Measurements from ENCODE around the gene SCYGR2. TPM values are rescaled to one million over a fixed set of nuclear protein-coding genes. Genes with fewer than 3 reads are reported as not detected.

Gene SCYGR2
- polyA plus RNA-seq, 1 of the 3 experiments (the other 2 are of a cell fraction) = not detected

GRCh38 chr2:227625420-227625819 is 26.7 kb downstream of the SCYGR2 start:
- POLR2A ChIA-PET = no interaction called here
- H3K4me1 ChIP-seq (ENCODE audit: control insufficient read depth in 1 of 2, insufficient read depth in 2 of 2, low read depth in 1 of 2, low read length in 1 of 2) = peaks cover 0 to 5% of the 10 kb centered on the region in 2 experiments; a peak in 1 of 4 replicates
- CTCF ChIA-PET = no interaction called here
- no peaks in the 10 kb centered on the region for H3F3A ChIP-seq (replicated peaks; ENCODE audit: insufficient read depth)
- TF ChIP-seq RFX5 (IDR thresholded peaks at IDR 0.05; ENCODE audit: low read length) (no peak), CHD2 (IDR thresholded peaks at IDR 0.05; ENCODE audit: low read length, partially characterized antibody) (no peak), TEAD4 (IDR thresholded peaks at IDR 0.05; ENCODE audit: borderline replicate concordance, insufficient read depth) (no peak), JUND (IDR thresholded peaks at IDR 0.05) (no peak), NRF1 (IDR thresholded peaks at IDR 0.05; ENCODE audit: low read depth, low read length) (no peak), FOXM1 (IDR thresholded peaks at IDR 0.05; ENCODE audit: low read depth) (no peak), IRF3 (IDR thresholded peaks at IDR 0.05; ENCODE audit: low read depth, low read length) (no peak), MAX (IDR thresholded peaks at IDR 0.05; ENCODE audit: low read depth) (no peak), SIN3A (IDR thresholded peaks at IDR 0.05; ENCODE audit: borderline replicate concordance, low read depth, low read length) (no peak), RCOR1 (IDR thresholded peaks at IDR 0.05; ENCODE audit: low read length) (no peak), TAF1 (IDR thresholded peaks at IDR 0.05; ENCODE audit: borderline replicate concordance, low read depth, low read length) (no peak), GATA2 (CRISPR knock-in tag; IDR thresholded peaks at IDR 0.05) (no peak), FOXJ3 (CRISPR knock-in tag; IDR thresholded peaks at IDR 0.05) (no peak), RAD21 (IDR thresholded peaks at IDR 0.05; ENCODE audit: low read length) (no peak), EZH2phosphoT487 (IDR thresholded peaks at IDR 0.05; ENCODE audit: borderline replicate concordance, low read depth) (no peak), YY1 (IDR thresholded peaks at IDR 0.05; ENCODE audit: low read depth) (no peak), CTCF (IDR thresholded peaks at IDR 0.05) (no peak), MXI1 (IDR thresholded peaks at IDR 0.05; ENCODE audit: low read depth, low read length) (no peak)
- TF ChIP-seq, protein P1, sequence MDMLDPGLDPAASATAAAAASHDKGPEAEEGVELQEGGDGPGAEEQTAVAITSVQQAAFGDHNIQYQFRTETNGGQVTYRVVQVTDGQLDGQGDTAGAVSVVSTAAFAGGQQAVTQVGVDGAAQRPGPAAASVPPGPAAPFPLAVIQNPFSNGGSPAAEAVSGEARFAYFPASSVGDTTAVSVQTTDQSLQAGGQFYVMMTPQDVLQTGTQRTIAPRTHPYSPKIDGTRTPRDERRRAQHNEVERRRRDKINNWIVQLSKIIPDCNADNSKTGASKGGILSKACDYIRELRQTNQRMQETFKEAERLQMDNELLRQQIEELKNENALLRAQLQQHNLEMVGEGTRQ (IDR thresholded peaks at IDR 0.05; ENCODE audit: borderline replicate concordance, low read depth, low read length) = no peak
- no peak overlapping the region for H2AFZ ChIP-seq (ENCODE audit: low read depth)
- H3K9ac ChIP-seq = no peak overlapping the region
- no peak overlapping the region for H3K4me3 ChIP-seq (ENCODE audit: low read depth in 2 of 2, low read length in 1 of 2)
- 34% methylated on average over 2 of the region's 2 CpGs for WGBS (ENCODE audit: low lambda C conversion rate)
- no peak for DNase-seq
- H3K36me3 ChIP-seq (replicated peaks in 1 of 2; ENCODE audit: control insufficient read depth in 1 of 2, insufficient read depth in 2 of 2, low read length in 1 of 2) = no peaks in the 10 kb centered on the region
- H4K20me1 ChIP-seq (ENCODE audit: insufficient read depth) = no peaks in the 10 kb centered on the region
- no peak overlapping the region for H3K4me2 ChIP-seq
- no peak overlapping the region for H3K27ac ChIP-seq (ENCODE audit: low read depth in 2 of 2, low read length in 1 of 2)
- H3K9me3 ChIP-seq = no peaks in the 10 kb centered on the region
- H3K27me3 ChIP-seq (ENCODE audit: insufficient read depth) = no peaks in the 10 kb centered on the region
- no peaks in the 10 kb centered on the region for H3K9me2 ChIP-seq
- no peaks in the 10 kb centered on the region for H3K79me2 ChIP-seq (ENCODE audit: insufficient read depth)
